AG09309 (cell line): Measurements from ENCODE around the gene ACTR6.

Experiments used
- DNase-seq: peaks from one replicate; pipeline ENCODE4 v3.0.0-alpha.2; 2010; ENCODE audit warnings: low read depth
- H3K4me3 ChIP-seq: 2 replicates; pipeline ENCODE4 v1.5.1; 2011; ENCODE audit warnings: mild to moderate bottlenecking, low read depth, low read length, moderate library complexity; ENCODE audit not compliant: control insufficient read depth
- TF ChIP-seq, protein P1 (sequence below): IDR thresholded peaks from 2 replicates; pipeline ENCODE4 v1.5.1; 2011; ENCODE audit warnings: mild to moderate bottlenecking, low read depth, low read length, inconsistent platforms; ENCODE audit not compliant: insufficient read depth, control insufficient read depth; ENCODE audit errors: missing control alignments

The ACTR6 gene

DNA sequence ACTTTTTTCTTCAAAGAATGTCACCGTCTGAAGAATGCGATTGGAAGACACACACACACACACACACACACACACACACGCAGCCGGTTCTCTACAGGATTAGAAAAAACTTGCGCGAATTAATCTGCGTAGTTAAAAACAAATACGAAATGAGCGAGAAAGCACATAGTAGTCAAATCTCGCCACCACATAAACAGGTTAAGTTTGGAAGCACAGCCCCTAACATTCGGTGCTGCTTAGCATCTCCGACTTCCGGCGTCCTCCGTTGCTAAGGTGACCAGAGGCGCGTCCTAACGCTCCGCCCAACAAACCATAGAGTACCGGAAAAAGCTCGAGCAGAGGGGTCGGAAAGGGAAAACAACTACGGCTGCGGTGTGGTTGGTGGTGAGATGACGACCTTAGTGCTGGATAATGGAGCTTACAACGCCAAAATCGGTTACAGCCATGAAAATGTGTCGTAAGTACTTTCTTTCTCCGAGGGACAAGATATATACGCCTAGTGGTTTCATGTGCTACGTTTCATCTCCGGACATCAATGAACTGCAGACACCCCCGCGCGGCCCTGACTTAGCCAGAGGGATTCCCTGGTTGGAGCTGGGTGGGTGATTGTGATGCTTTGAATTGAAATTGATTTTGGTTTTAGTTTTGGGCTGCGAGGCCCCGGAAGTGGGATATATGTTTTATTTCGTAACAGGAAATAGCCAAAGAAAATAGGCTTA is at the start of gene ACTR6:
Gene ACTR6 (plus strand): TSS at position 353 of the 719 bp plus-strand sequence. CDS start 37 bp downstream, at position 390.
- peak; percentile 81 for DNase-seq
- TF ChIP-seq, protein P1, sequence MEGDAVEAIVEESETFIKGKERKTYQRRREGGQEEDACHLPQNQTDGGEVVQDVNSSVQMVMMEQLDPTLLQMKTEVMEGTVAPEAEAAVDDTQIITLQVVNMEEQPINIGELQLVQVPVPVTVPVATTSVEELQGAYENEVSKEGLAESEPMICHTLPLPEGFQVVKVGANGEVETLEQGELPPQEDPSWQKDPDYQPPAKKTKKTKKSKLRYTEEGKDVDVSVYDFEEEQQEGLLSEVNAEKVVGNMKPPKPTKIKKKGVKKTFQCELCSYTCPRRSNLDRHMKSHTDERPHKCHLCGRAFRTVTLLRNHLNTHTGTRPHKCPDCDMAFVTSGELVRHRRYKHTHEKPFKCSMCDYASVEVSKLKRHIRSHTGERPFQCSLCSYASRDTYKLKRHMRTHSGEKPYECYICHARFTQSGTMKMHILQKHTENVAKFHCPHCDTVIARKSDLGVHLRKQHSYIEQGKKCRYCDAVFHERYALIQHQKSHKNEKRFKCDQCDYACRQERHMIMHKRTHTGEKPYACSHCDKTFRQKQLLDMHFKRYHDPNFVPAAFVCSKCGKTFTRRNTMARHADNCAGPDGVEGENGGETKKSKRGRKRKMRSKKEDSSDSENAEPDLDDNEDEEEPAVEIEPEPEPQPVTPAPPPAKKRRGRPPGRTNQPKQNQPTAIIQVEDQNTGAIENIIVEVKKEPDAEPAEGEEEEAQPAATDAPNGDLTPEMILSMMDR: no peak
- H3K4me3 ChIP-seq: peak within 1 kb of the TSS; percentile 72

DNA sequence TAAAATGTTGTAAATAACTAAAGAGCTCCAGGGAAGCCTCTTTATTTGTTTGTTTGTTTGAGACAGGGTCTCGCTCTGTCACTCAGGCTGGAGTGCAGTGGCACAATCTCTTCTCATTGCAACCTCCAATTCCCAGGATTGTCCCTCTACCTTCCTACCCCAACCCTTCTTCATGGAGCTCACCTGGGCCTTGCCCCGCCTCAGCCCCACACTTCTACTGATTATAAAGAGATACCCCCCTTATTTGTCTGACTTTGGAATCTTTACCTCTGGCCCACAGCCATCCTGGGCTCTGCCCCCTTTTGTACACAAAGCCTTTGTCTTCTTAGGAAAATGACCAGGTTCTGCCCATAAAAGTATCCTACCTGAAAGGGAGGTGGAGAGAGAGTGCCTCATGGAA is 48.8 kb upstream of the ACTR6 start:
- H3K4me3 ChIP-seq: no peak overlapping the region
- TF ChIP-seq, protein P1: no peak
- DNase-seq: no peak

DNA sequence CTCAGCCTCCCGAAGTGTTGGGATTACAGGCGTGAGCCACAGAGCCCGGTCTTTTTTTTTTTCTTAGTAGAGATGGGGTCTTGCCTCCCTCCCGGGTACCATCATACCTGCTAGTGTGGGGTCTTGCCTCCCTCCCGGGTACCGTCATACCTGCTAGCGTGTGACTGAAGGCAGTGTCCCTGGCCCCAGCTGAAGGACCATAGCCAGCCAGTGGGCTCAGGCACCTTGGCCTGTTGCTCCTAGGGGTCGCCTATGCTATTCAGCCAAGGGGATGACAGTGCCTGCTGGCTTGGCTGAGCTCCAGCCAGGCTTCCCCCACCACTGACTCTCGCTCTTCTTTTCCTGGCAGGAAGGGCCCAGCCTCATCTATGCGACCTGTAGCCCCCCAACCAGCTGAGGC is 47.5 kb upstream of the ACTR6 start:
- DNase-seq: no peak
- TF ChIP-seq, protein P1: no peak
- H3K4me3 ChIP-seq: no peak overlapping the region

DNA sequence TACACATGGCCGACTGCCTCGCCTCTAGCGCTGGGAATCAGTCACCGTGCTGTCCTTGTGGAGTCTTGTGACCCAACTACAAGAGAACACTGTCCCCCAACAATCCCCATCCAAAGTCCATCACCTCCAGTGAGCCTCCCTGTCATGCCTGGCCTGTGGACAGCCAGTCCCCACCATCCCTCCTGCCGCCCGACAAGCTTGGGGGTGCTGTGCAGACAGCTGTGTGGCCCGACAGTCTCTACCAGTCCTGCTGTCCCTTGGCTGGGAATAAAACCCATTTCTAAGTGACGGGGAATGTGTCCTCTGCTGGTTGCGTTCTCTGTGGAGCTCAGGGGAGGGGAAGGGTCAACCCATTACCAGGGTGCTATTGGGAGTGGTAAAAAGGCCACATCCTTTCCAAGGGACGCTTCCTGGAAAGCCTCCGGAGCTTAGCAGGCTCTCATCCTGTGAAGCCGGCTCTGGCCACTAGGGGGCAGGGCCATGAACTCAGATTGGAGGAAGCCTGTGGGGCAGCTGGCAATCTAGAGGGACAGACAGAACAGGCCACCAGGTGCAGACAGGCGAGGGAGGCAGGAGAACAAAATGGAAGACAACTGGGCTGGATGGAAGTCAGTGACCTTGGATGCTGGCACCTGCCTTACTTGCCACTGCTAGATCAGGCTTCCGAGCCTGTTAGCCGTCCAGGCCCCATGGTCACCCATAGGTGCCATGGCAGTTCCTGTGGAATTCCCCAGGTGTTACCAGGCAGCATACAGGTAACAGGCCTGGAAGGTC is 46.0 kb upstream of the ACTR6 start:
- no peak for DNase-seq
- no peak overlapping the region for H3K4me3 ChIP-seq
- TF ChIP-seq, protein P1: peak; percentile 92

DNA sequence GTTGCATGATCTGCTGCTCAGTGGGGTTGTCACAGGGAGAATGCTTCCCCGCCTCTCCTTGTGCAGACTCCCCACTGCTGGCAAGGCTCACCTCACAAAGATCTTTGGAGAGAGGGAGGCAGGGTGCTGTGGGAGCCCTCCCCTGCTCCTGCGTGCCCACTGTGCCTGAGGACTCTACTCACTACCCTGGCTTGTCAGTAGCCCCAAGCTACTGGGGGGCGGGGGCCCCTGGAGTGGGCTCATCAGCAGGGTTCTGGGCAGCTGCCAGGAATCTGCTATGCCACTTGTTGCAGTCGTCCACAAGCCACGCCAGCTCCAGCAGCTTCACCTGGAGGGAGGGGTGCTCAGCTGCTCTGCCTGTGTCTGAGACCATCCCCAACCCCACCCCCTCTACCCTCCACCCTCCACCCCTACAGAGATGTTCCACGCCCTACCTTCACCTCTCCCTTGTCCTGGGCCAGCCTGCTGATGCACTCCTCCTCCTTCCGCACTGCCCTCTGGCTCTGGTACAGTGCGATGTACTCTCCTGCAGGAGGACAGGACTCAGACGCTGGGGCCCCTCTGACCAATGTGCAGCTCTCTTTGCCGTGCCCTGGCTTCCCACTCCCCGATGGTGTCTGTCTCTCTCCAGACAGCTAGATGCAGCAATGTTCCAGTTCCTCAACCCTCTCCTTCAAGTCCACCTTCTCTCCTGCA is 43.7 kb upstream of the ACTR6 start:
- no peak for DNase-seq
- TF ChIP-seq, protein P1: no peak

DNA sequence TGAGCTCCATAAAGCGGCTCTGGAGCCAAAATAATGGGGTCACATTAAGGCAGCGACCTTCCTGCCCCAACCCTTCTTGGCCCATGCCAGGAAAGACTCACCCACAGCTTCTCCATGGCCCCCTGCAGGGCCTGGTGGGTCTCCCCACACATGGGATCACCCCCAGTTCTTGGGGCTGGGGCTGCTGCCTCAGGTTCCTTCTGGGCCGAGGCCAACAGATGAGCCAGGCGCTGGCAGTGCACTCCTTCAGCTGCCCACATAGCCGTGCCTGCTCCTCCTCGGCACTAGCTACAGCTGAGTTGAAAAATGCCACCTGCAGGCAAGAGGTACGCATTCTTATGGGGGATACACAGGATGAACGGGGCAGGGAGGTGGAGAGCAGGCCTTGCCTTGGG is 43.2 kb upstream of the ACTR6 start:
- H3K4me3 ChIP-seq: no peak overlapping the region
- TF ChIP-seq, protein P1: no peak
- DNase-seq: no peak

More for the DNA sequence above, 43.7 kb upstream of the ACTR6 start:
- H3K4me3 ChIP-seq: no peak overlapping the region
